Osteocyte (in vitro differentiated cells): ENCODE measurements around the gene QSER1. TPM values are rescaled to one million over a fixed set of nuclear protein-coding genes. Genes with fewer than 3 reads are reported as not detected.
A peak's percentile ranks its signal among the peaks of the same experiment; 100 is the strongest.
"Not testable (repeated sequence)": the region's sequence is repeated elsewhere in the genome, so short reads cannot be mapped to it uniquely, and the experiment has no call there.

Source experiments
- DNase-seq: peaks from one replicate; pipeline ENCODE4 v3.0.0; 2021; ENCODE audit warnings: mixed read lengths; ENCODE audit not compliant: unreplicated experiment; ENCODE audit errors: extremely low spot score
- H3K27ac Mint-ChIP-seq: one replicate; pipeline ENCODE4 v1.8.0; 2021; ENCODE audit warnings: mild to moderate bottlenecking, mixed read lengths; ENCODE audit not compliant: unreplicated experiment
- H3K27me3 Mint-ChIP-seq: one replicate; pipeline ENCODE4 v1.8.0; 2021; ENCODE audit warnings: mixed read lengths; ENCODE audit not compliant: unreplicated experiment
- H3K36me3 Mint-ChIP-seq: one replicate; pipeline ENCODE4 v1.8.0; 2021; ENCODE audit warnings: mixed read lengths; ENCODE audit not compliant: unreplicated experiment
- H3K4me1 Mint-ChIP-seq: one replicate; pipeline ENCODE4 v1.8.0; 2021; ENCODE audit warnings: mixed read lengths; ENCODE audit not compliant: unreplicated experiment
- H3K4me3 Mint-ChIP-seq: one replicate; pipeline ENCODE4 v1.8.0; 2021; ENCODE audit warnings: mild to moderate bottlenecking, moderate library complexity, mixed read lengths; ENCODE audit not compliant: unreplicated experiment
- H3K9me3 Mint-ChIP-seq: one replicate; pipeline ENCODE4 v1.8.0; 2021; ENCODE audit warnings: mixed read lengths; ENCODE audit not compliant: unreplicated experiment
- CTCF ChIP-seq: fragments of 200-600 bp; sonication (generic); IDR thresholded peaks from 2 replicates; pipeline ENCODE4 v1.5.0; 2021; ENCODE audit warnings: antibody characterized with exemption, mild to moderate bottlenecking, moderate library complexity
- total RNA-seq: library from RNA; stranded (reverse); gene quantifications from 2 replicates; pipeline ENCODE4 v1.2.1, GENCODE V29; 2021

QSER1 gene
- total RNA-seq, 1 donor from 2014 or later, result 32.4 TPM

- peak; percentile 51 for TF ChIP-seq CTCF
- Mint-ChIP-seq H3K9me3 (no peaks in the 10 kb centered on the region), H3K27ac (no peak overlapping the region), H3K27me3 (peaks cover 19% of the 10 kb centered on the region), H3K4me3 (no peak overlapping the region), H3K4me1 (peaks cover 6% of the 10 kb centered on the region), H3K36me3 (no peaks in the 10 kb centered on the region)
- DNase-seq, result no peak
Measured at GRCh38 chr11:32884770-32885384, 7.7 kb upstream of the QSER1 start.

- Mint-ChIP-seq H3K4me3 (no peak overlapping the region), H3K9me3 (no peaks in the 10 kb centered on the region), H3K27ac (no peak overlapping the region), H3K36me3 (no peaks in the 10 kb centered on the region), H3K4me1 (peaks cover 6% of the 10 kb centered on the region), H3K27me3 (peaks cover 19% of the 10 kb centered on the region)
- DNase-seq, result no peak
- TF ChIP-seq CTCF, result no peak
Measured at GRCh38 chr11:32885556-32885955, 7.1 kb upstream of the QSER1 start.

GRCh38 chr11:32886180-32886579, 6.4 kb upstream of the QSER1 start:
- TF ChIP-seq CTCF, result no peak
- no peak for DNase-seq
- Mint-ChIP-seq H3K4me3 (no peak overlapping the region), H3K27me3 (peaks cover 14% of the 10 kb centered on the region), H3K9me3 (no peaks in the 10 kb centered on the region), H3K27ac (no peak overlapping the region), H3K36me3 (no peaks in the 10 kb centered on the region), H3K4me1 (peaks cover 7% of the 10 kb centered on the region)

- DNase-seq, H3K27ac Mint-ChIP-seq, H3K27me3 Mint-ChIP-seq, H3K36me3 Mint-ChIP-seq, H3K4me3 Mint-ChIP-seq, H3K9me3 Mint-ChIP-seq: not testable (repeated sequence)
- H3K4me1 Mint-ChIP-seq, result peaks cover 17% of the 10 kb centered on the region
Measured at GRCh38 chr11:32887707-32888383, 4.8 kb upstream of the QSER1 start.

GRCh38 chr11:32888384-32888710, 4.3 kb upstream of the QSER1 start:
- not testable (repeated sequence) for H3K27ac Mint-ChIP-seq, H3K36me3 Mint-ChIP-seq, H3K27me3 Mint-ChIP-seq, H3K9me3 Mint-ChIP-seq, H3K4me3 Mint-ChIP-seq, DNase-seq
- peaks cover 17% of the 10 kb centered on the region for H3K4me1 Mint-ChIP-seq

- Mint-ChIP-seq H3K4me3 (no peak overlapping the region), H3K9me3 (no peaks in the 10 kb centered on the region), H3K27me3 (no peaks in the 10 kb centered on the region), H3K4me1 (peaks cover 17% of the 10 kb centered on the region), H3K36me3 (no peaks in the 10 kb centered on the region), H3K27ac (no peak overlapping the region)
- no peak for TF ChIP-seq CTCF
- no peak for DNase-seq
Measured at GRCh38 chr11:32888805-32889204, 3.8 kb upstream of the QSER1 start.
